NCI-H1105 treated with DMSO at 0.1 percent for 48 hours (cell line): ENCODE data around the gene ADGRF4.

Source experiments
- DNase-seq: peaks from one replicate; lab custom pipeline; 2025; lab: John Stamatoyannopoulos, UW

Gene ADGRF4

GRCh38 chr6:47698342-47698787 is at the start of gene ADGRF4:
Gene ADGRF4 (plus strand): TSS chr6:47698580. CDS start chr6:47707246, 8,666 bp downstream.
- no peak for DNase-seq

GRCh38 chr6:47650553-47651432 is 47.6 kb upstream of the ADGRF4 start:
- no peak for DNase-seq

GRCh38 chr6:47651505-47651944 is 46.9 kb upstream of the ADGRF4 start:
- DNase-seq = no peak

- no peak for DNase-seq
These were observed 44.7 kb upstream of the ADGRF4 start for GRCh38 chr6:47653706-47654105.

- no peak for DNase-seq
These were observed 44.1 kb upstream of the ADGRF4 start for GRCh38 chr6:47654255-47654654.

- no peak for DNase-seq
These were observed 42.4 kb upstream of the ADGRF4 start for GRCh38 chr6:47655719-47656595.

- no peak for DNase-seq
These were observed 36.4 kb upstream of the ADGRF4 start for GRCh38 chr6:47661960-47662359.

GRCh38 chr6:47663462-47664216 is 34.7 kb upstream of the ADGRF4 start:
- no peak for DNase-seq

GRCh38 chr6:47665112-47665511 is 33.3 kb upstream of the ADGRF4 start:
- DNase-seq = peak; percentile 32

GRCh38 chr6:47669684-47670513 is 28.5 kb upstream of the ADGRF4 start:
- DNase-seq = peak; percentile 29

- no peak for DNase-seq
These were observed 27.5 kb upstream of the ADGRF4 start for GRCh38 chr6:47670851-47671250.

- no peak for DNase-seq
These were observed 26.6 kb upstream of the ADGRF4 start for GRCh38 chr6:47671777-47672176.

- no peak for DNase-seq
These were observed 25.6 kb upstream of the ADGRF4 start for GRCh38 chr6:47672816-47673215.

GRCh38 chr6:47674673-47675072 is 23.7 kb upstream of the ADGRF4 start:
- DNase-seq = no peak

- DNase-seq = no peak
These were observed 20.8 kb upstream of the ADGRF4 start for GRCh38 chr6:47677381-47678100.

- DNase-seq = no peak
These were observed 19.6 kb upstream of the ADGRF4 start for GRCh38 chr6:47678739-47679138.

GRCh38 chr6:47679322-47679906 is 19.0 kb upstream of the ADGRF4 start:
- no peak for DNase-seq

GRCh38 chr6:47680051-47680450 is 18.3 kb upstream of the ADGRF4 start:
- DNase-seq = no peak

- DNase-seq = no peak
These were observed 17.7 kb upstream of the ADGRF4 start for GRCh38 chr6:47680724-47681123.
